ENCODE results near the gene SMC6.

Gene SMC6

GRCh38 chr2:17615728-17616351, 137.8 kb downstream of the SMC6 start:
- peak; percentile 46 for DNase-seq (ENCODE audit: low spot score)

- DNase-seq (ENCODE audit: low spot score): no peak
These were observed 138.5 kb downstream of the SMC6 start for GRCh38 chr2:17615147-17615546.

GRCh38 chr2:17614174-17614930, 139.3 kb downstream of the SMC6 start:
- no peak for DNase-seq (ENCODE audit: low spot score)
